HAP-1 (cell line): ENCODE measurements around the gene CLSTN1.
A peak's percentile ranks its signal among the peaks of the same experiment; 100 is the strongest.

Source experiments
- DNase-seq, 2 experiments: peaks; one replicate each; pipeline ENCODE4 v3.0.0-alpha.2; 2016 to 2020; ENCODE audit warnings: low spot score in 2 of 2
- H3K27me3 ChIP-seq: fragments of 250-450 bp; sonication (Bioruptor Pico); 2 replicates; pipeline ENCODE4 v1.5.1; 2020; ENCODE audit warnings: low read depth, mild to moderate bottlenecking, moderate library complexity
- H3K36me3 ChIP-seq: fragments of 250-450 bp; sonication (Bioruptor Pico); replicated peaks from 2 replicates; pipeline ENCODE4 v1.5.1; 2020; ENCODE audit warnings: mild to moderate bottlenecking
- H3K4me1 ChIP-seq: fragments of 250-450 bp; sonication (Bioruptor Pico); 2 replicates; pipeline ENCODE4 v1.5.1; 2020; ENCODE audit warnings: mild to moderate bottlenecking
- H3K4me3 ChIP-seq: fragments of 250-450 bp; sonication (Bioruptor Pico); 2 replicates; pipeline ENCODE4 v1.5.1; 2020; ENCODE audit warnings: mild to moderate bottlenecking, moderate library complexity
- H3K9me3 ChIP-seq: fragments of 250-450 bp; sonication (Bioruptor Pico); 2 replicates; pipeline ENCODE4 v1.5.1; 2020; ENCODE audit warnings: mild to moderate bottlenecking, moderate library complexity
- in situ Hi-C: fragments of 300-500 bp; cut with MboI; formaldehyde crosslinking; loops from 3 replicates; pipeline ENCODE4 v1.14.3; 2020; ENCODE audit warnings: low sequenced_read_pairs, inconsistent platforms, mixed read lengths

The CLSTN1 gene

DNA sequence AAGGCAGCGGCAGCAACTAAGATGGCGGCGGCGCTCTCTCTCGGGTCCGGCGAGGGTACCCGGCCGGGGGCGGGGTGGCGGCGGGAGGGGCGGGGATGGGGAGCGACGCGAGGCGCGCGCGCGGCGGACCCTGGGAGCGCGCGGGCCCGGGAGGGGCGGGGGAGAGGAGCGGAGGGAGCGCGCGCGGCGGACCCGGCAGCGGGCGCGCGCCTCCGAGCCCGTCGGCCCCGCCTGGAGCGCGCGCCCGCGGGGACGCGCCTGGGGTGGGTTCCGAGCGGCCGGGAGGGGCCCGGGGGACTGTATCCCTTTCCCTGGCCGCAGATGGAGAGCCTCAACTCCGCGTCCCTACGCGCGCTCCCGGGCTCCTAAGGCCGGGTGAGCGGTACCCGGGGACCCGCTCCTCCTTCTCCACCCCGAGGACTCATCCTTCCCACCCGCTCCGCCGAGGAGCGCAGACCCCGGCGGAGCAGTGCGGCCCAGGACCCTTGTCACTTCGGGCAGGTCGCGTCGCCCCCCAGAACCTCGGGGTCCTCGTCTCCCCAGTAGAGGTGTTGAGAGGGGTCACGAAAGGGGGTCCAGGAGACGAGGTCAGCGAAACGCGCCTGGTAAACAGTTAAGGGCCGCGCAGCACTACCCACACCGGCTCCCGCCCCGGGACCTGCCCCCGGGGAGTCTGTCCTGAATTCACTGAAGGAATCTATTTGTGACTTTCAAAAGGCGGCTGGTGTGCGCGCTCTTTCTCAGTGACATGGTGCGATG lies at the start of gene CLSTN1:
CLSTN1 (minus strand) TSS at position 23 of the 759 bp plus-strand sequence. CDS start 232 bp downstream, outside the sequence.
- no peaks in the 10 kb centered on the region; the same call in 1 of the 2 replicates for H3K36me3 ChIP-seq
- in situ Hi-C loops = no loop called here
- H3K9me3 ChIP-seq = no peaks in the 10 kb centered on the region
- peak within 1 kb of the TSS; percentile 69 for H3K4me3 ChIP-seq
- no peaks in the 10 kb centered on the region for H3K27me3 ChIP-seq
- peak; percentile 76 to 95 for DNase-seq
- H3K4me1 ChIP-seq = peaks cover 11% of the 10 kb centered on the region

DNA sequence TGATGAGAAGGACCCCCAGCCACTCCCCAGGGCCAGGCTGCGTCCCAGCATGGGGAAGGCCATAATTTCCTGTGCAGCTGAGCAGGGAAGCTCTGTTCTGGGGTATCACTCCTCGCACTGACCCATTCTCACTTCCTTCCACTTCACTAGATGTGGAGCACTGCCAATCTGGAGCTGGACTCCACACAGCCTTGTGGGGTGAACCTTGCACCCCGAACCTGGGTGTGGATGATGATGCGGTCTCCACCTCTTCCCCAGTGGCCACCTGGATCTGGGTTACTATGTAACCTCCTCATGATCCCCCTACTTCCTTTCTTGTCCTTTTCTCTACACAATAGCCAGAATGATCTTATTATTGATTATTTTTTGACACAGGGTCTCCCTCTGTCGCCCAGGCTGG lies 49.6 kb upstream of the CLSTN1 start:
- no peak for DNase-seq
- no peaks in the 10 kb centered on the region for H3K36me3 ChIP-seq
- H3K27me3 ChIP-seq = no peaks in the 10 kb centered on the region
- no peaks in the 10 kb centered on the region for H3K9me3 ChIP-seq
- H3K4me1 ChIP-seq = no peaks in the 10 kb centered on the region
- no peak overlapping the region for H3K4me3 ChIP-seq
- in situ Hi-C loops = loop anchor here (10.0 kb wide), 1 partner anchor 551 kb away; no protein-coding TSS in a partner anchor

DNA sequence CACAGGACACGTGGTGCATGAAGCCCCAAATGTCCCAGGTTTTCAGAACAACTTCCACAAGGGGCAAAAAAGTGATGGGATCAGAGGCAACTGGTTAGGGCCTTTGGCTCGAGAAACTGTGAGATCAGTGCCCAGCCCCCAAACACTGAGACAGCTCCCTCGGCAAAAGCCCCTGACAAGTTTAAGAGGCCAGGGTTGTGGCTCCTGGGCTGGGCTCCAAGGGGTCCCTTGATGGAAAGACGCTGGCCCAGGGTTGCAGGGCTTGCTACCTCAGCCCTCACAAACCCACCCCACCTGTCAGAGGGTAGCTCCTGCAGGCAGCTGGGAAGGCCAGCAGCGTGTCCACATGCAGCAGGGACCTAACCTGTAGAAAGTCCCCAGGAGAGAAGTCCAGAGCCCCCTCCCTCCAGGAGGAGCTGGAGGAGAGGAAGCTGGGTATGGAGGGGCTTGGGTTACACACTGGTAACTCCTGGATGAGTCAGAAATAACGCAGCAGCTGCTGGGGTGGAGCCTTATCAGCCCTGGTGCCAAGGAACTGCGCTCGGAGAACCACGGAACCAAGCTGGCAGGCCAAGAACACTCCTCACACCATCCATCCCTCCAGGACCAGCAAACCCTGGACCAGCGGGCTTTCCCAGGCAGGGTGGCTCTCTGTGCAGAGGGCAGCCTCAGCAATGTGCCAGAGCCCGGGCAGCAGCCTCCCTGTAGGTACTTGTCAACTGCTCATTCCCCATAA lies 48.8 kb upstream of the CLSTN1 start:
- in situ Hi-C loops = loop anchor here (10.0 kb wide), 1 partner anchor 552 kb away; no protein-coding TSS in a partner anchor
- DNase-seq = no peak
- H3K4me3 ChIP-seq = no peak overlapping the region
- no peaks in the 10 kb centered on the region for H3K27me3 ChIP-seq
- H3K36me3 ChIP-seq = no peaks in the 10 kb centered on the region
- no peaks in the 10 kb centered on the region for H3K9me3 ChIP-seq
- H3K4me1 ChIP-seq = no peaks in the 10 kb centered on the region

DNA sequence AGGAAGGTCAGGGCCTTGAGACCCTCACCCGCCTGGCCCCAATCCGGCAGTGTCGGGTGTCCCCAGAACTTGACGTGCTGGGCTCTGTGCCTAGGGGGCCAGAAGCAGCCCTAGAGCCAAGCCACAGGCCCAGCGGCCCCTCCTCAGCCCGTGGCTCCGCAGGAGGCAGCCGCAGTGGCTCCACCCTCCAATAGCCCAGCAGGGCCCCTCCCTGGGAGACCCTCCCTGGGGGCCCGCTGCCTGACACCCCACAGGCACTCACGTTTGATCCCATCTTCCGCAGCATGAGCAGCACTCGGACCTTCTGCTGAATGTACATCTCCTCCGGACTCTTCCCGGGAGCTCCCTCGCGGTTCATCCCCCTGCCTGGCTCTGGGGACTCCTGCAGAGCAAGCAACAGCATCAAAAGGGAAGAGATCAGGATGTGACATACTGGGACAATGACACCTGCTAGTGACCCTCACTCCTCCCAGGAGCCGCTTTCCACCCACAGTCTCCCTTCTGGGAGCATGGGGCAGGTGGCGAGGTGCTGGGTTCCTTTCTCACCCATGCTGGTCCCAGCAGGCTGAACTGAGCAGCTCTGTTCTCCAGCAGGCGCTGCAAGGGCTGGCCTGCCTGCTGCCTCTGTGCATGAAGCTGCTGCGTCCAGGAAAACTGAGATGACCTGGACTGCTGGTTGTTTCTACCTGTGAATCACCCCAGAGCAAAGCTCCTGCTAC lies 48.1 kb upstream of the CLSTN1 start:
- Histone ChIP-seq H3K9me3 (no peaks in the 10 kb centered on the region), H3K36me3 (no peaks in the 10 kb centered on the region), H3K4me1 (no peaks in the 10 kb centered on the region), H3K27me3 (no peaks in the 10 kb centered on the region), H3K4me3 (no peak overlapping the region)
- in situ Hi-C loops = loop anchor here (10.0 kb wide), 1 partner anchor 553 kb away; no protein-coding TSS in a partner anchor
- no peak for DNase-seq

DNA sequence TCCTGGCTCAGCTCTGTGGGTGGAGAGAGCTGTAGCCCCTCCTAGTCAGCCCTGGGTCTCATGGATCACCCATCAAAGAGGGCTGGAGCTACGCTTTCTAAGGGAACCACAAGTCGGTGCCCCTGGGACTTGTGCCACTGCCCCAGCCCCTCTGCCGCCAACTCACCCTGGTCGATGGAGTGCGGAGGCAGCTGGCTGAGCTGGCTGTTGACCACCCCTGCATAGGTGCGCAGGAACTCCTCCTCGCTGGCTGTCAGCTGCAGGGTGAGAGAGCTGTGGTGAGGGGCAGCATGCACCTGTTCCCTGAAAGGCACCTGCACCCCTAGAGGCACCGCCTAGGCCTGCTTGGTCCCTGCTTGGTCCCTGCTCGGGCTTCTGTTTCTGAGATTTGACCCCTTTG lies 47.3 kb upstream of the CLSTN1 start:
- Histone ChIP-seq H3K4me3 (no peak overlapping the region), H3K27me3 (no peaks in the 10 kb centered on the region), H3K4me1 (no peaks in the 10 kb centered on the region), H3K36me3 (no peaks in the 10 kb centered on the region), H3K9me3 (no peaks in the 10 kb centered on the region)
- no peak for DNase-seq
- in situ Hi-C loops = loop anchor here (10.0 kb wide), 1 partner anchor 554 kb away; no protein-coding TSS in a partner anchor

DNA sequence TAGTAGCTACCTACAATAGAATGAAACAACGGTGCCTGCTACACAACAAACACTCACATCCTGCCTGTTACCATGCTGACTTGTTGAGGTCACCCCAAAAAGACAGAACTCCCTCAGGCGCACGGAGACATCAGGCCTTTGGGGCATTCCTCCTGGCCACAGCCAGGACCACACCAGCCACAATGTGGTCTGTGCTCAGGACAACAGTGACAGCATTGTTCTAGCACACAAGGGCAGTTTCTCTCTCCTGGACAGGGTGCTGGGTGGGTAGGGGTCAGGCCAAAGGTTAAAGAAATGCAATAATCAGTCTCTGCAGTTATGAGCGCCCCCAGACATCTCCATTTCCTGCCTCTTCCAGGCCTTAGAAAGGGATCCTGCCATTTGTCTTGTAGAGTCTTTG lies 46.8 kb upstream of the CLSTN1 start:
- Histone ChIP-seq H3K4me1 (no peaks in the 10 kb centered on the region), H3K4me3 (no peak overlapping the region), H3K9me3 (no peaks in the 10 kb centered on the region), H3K27me3 (no peaks in the 10 kb centered on the region), H3K36me3 (no peaks in the 10 kb centered on the region)
- in situ Hi-C loops = loop anchor here (10.0 kb wide), 1 partner anchor 554 kb away; no protein-coding TSS in a partner anchor
- no peak for DNase-seq

DNA sequence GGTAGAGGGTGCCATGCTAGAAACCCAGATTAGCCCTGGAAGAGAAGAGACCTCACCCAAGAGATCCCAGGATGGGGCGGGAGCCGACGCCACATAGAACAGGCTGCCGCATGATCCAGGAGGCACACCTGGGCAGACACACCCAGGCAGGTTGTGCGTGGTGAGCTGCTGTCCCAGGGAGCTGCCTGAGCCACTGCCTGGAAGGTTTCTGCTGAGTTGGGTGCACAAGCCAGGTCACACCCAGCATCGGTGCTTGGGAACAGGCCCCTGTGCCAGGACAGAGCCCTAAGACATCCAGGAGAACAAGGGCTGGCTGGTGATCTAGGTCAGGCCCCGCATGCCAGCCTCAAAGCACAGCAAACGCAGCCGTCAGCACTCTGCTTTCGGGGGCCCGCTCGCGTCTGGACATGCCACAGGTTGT lies 46.1 kb upstream of the CLSTN1 start:
- in situ Hi-C loops = loop anchor here (5.0 to 10.0 kb wide), 4 partner anchors 83 to 555 kb away; no protein-coding TSS in a partner anchor
- no peak overlapping the region for H3K4me3 ChIP-seq
- no peaks in the 10 kb centered on the region for H3K36me3 ChIP-seq
- H3K9me3 ChIP-seq = no peaks in the 10 kb centered on the region
- H3K27me3 ChIP-seq = no peaks in the 10 kb centered on the region
- DNase-seq = no peak
- H3K4me1 ChIP-seq = no peaks in the 10 kb centered on the region

DNA sequence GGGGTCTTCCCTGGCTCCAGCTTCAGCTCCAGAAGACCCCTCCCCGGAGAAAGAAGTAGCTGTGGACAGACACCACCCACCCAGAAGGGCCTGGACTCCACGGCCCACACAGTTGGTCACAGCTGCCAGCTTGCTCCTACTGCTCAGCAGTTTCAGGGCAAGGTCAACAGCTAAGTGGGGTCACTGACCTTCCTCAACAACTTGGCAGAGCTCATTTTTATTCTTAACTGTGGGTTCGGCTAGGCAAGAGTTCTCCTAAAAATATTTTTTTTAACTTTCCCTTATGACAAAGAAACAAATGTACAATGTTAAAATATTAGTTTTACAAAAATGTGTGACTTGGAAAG lies 44.5 kb upstream of the CLSTN1 start:
- no peaks in the 10 kb centered on the region for H3K36me3 ChIP-seq
- H3K4me3 ChIP-seq = no peak overlapping the region
- in situ Hi-C loops = loop anchor here (5.0 to 10.0 kb wide), 3 partner anchors 81 to 236 kb away; no protein-coding TSS in a partner anchor
- no peak for DNase-seq
- no peaks in the 10 kb centered on the region for H3K9me3 ChIP-seq
- H3K27me3 ChIP-seq = no peaks in the 10 kb centered on the region
- no peaks in the 10 kb centered on the region for H3K4me1 ChIP-seq

DNA sequence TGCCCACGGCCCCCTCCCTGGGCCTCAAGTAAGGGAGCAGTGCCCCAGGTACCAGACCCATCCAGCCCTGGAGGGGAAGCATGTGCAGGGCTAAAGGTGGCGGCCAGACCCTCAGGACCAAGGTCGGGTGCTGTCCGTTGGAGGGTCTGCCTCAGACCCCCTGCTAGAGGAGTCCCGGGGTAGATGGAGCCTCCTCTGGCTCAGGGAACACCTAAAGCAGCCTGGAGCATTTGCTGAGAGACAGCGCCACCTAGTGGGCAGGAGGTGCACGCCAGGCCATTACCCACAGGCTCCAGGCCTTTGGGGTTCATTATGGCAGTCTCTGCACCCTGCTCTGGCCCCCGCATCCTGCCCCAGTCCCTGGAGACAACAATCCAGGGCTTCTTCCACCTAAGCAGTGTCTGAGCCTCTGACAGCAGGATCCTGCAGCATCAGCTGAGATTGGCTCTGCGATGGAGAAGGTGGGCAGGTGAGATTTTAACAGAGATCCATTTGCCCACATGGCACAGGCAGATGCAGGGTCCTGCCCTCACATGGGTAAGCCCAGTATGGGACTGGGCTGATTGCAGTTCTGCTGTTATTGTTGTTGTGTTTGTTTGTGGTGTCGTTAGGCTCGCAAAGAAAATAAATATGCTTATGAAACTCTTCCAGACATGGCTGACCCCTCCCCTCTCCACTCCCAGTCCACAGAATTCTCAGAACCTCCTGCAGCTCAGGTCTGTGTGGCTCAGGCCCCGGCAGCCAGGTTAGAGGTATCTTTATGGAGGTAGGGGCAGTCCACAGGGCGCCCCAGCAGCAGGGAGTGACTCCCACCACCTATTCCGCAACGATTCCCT lies 43.9 kb upstream of the CLSTN1 start:
- Histone ChIP-seq H3K4me1 (no peaks in the 10 kb centered on the region), H3K9me3 (no peaks in the 10 kb centered on the region), H3K36me3 (no peaks in the 10 kb centered on the region), H3K27me3 (no peaks in the 10 kb centered on the region), H3K4me3 (no peak overlapping the region)
- peak; percentile 68 to 88 for DNase-seq
- in situ Hi-C loops = loop anchor here (5.0 to 10.0 kb wide), 3 partner anchors 80 to 235 kb away; no protein-coding TSS in a partner anchor

DNA sequence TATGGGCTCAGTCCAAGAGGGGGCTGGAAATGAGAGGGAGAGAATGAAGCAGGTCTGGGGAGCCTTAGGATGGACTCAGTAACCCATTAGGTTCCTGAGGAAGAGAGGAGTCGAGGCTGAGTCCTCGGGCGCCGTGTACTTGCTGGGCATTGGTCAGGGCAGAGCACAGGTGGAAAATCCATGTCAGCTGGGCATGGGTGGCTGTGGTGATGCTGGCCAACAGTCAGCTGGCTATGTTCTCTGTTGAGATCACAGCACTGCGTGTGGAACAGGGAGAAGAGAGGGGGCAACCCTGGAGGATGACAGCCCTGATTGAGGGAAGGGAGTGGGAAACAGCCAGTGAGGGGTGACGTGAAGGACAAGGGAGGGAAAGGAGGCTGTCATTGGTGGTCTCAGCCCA lies 43.1 kb upstream of the CLSTN1 start:
- no peak for DNase-seq
- Histone ChIP-seq H3K9me3 (no peaks in the 10 kb centered on the region), H3K4me3 (no peak overlapping the region), H3K36me3 (no peaks in the 10 kb centered on the region), H3K27me3 (no peaks in the 10 kb centered on the region), H3K4me1 (no peaks in the 10 kb centered on the region)
- in situ Hi-C loops = loop anchor here (5.0 to 10.0 kb wide), 3 partner anchors 80 to 235 kb away; no protein-coding TSS in a partner anchor

DNA sequence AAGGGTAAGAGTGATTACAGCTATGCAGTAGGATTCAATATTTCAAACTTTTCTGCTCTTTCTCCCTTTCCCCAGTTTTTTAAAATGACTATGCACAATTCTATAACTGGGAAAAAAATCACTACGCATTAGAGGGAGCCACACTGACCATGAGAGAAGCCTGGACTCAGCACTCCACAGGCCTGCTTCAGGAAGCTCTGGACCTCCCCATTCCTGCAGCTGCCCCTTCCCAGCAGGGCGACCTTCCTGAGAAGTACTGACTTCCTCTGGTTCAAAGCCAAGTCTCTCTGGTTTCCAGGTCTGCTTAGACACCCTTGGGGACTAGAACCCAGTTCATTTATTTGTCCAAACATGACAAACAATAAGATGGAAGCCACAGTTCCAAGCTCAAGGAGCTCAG lies 42.0 kb upstream of the CLSTN1 start:
- H3K9me3 ChIP-seq = no peaks in the 10 kb centered on the region
- in situ Hi-C loops = loop anchor here (5.0 to 10.0 kb wide), 3 partner anchors 78 to 233 kb away; no protein-coding TSS in a partner anchor
- no peaks in the 10 kb centered on the region for H3K4me1 ChIP-seq
- no peak overlapping the region for H3K4me3 ChIP-seq
- no peaks in the 10 kb centered on the region for H3K36me3 ChIP-seq
- DNase-seq = no peak
- H3K27me3 ChIP-seq = no peaks in the 10 kb centered on the region

DNA sequence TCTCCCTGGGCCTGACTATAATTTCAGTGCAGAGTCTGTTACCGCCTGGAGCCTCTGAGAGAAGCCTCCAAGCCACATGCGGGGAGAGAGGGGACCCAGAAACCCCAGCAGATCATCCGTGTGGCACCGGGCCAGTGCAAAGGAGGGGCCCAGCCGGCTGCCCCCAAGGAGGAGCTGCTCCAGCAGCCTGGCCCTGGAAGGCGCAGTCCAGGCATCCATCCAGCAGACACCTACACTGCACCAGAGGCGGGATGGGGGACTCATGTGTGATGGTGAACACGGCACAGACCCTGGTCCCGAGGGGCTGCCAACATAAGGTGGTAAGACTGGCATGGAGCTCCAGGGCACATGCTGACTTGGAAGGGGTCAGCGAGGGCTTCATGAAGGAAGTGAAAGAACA lies 39.6 kb upstream of the CLSTN1 start:
- DNase-seq = no peak
- Histone ChIP-seq H3K4me3 (no peak overlapping the region), H3K27me3 (no peaks in the 10 kb centered on the region), H3K4me1 (peaks cover 6% of the 10 kb centered on the region), H3K36me3 (no peaks in the 10 kb centered on the region), H3K9me3 (no peaks in the 10 kb centered on the region)
- in situ Hi-C loops = loop anchor here (10.0 kb wide), 1 partner anchor 139 kb away; no protein-coding TSS in a partner anchor
